Thoracic aorta (tissue), 2 donors: ENCODE data around the gene DUSP6. TPM values are rescaled to one million over a fixed set of nuclear protein-coding genes. Genes with fewer than 3 reads are reported as not detected.

Source experiments
- ATAC-seq: fragments of 150-250 bp; one replicate; pipeline ENCODE4 v1.8.0; 2017; ENCODE audit warnings: low read depth; ENCODE audit not compliant: insufficient number of reproducible peaks, low FRiP score
- DNase-seq: peaks from one replicate; pipeline ENCODE4 v3.0.0-alpha.2; 2020; ENCODE audit warnings: low spot score
- H3K27ac ChIP-seq, 2 donors: fragments of 200-600 bp; sonication (generic); 1 replicate in 1 of 2; 2 replicates in 1 of 2; pipeline ENCODE4 v1.5.1; 2016; ENCODE audit warnings: mild to moderate bottlenecking in 2 of 2, moderate library complexity in 2 of 2
- H3K27me3 ChIP-seq: fragments of 200-600 bp; sonication (generic); replicated peaks from 2 replicates; pipeline ENCODE4 v1.6.0; 2016; ENCODE audit warnings: mild to moderate bottlenecking; ENCODE audit not compliant: insufficient read depth
- H3K36me3 ChIP-seq: fragments of 200-600 bp; sonication (generic); one replicate; pipeline ENCODE4 v1.5.1; 2016
- H3K4me1 ChIP-seq, 2 donors: fragments of 200-600 bp; sonication (generic); 1 replicate in 1 of 2; 2 replicates in 1 of 2; pipeline versions ENCODE4 v1.5.1 to v1.6.0; 2016; ENCODE audit warnings: low read depth in 2 of 2, mild to moderate bottlenecking in 1 of 2; ENCODE audit not compliant: control insufficient read depth in 1 of 2
- H3K4me3 ChIP-seq: fragments of 200-600 bp; sonication (generic); 2 replicates; pipeline ENCODE4 v1.5.1; 2016; ENCODE audit warnings: mild to moderate bottlenecking
- H3K9me3 ChIP-seq: fragments of 200-600 bp; sonication (generic); 2 replicates; pipeline ENCODE4 v1.5.1; 2016
- total RNA-seq, 2 donors: library from RNA; depleted of rRNA; stranded (reverse); fragments of >200 nt; gene quantifications; one replicate each; pipeline versions ENCODE4 v1.1.0 to v1.2.3, GENCODE V29; 2016
- TF ChIP-seq, protein P1 (sequence below): fragments of 200-600 bp; sonication (generic); IDR thresholded peaks from one replicate; pipeline ENCODE4 v1.5.1; 2019; ENCODE audit warnings: antibody characterized with exemption

Gene DUSP6
- total RNA-seq, 2 donors from 2014 or later, result 103 to 147 TPM

DNA sequence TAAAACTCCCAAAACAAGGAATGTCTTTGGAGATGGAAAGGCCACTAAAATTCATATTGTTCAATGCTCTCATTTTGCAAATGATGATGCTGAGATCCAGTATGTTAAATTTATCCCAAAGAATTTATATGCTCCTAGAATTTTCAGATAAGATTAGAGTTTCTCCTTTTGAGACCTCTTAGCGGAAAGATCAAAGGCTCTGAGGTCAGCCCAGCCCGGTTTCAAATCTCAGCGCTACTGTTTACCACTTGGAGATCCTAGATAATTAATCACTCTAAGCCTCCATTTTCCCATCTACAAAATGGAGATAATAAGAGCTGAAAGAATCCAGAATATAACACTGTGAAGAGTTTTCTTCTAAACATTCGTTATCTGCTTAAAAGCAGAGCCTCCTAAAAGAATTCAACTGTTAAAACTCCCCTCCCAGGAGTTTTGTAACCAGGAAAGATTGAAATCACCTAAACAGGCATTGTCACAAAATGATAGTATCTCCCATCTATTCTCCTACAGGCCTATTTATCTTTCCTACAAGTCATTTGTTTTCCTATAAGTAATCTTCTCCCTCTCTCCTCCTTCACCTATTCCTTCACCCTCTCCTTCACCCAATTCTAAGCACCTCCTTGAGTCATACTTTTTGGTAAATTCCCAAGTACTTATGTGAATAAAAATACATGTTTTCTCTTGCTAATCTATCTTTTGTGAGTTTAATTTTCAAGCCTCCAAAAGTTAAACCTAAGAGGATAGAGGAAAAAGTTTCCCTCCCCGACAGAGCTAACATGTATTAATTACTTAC lies 16.7 kb downstream of the DUSP6 start:
- ATAC-seq, result no peak
- H3K36me3 ChIP-seq, result no peaks in the 10 kb centered on the region

DNA sequence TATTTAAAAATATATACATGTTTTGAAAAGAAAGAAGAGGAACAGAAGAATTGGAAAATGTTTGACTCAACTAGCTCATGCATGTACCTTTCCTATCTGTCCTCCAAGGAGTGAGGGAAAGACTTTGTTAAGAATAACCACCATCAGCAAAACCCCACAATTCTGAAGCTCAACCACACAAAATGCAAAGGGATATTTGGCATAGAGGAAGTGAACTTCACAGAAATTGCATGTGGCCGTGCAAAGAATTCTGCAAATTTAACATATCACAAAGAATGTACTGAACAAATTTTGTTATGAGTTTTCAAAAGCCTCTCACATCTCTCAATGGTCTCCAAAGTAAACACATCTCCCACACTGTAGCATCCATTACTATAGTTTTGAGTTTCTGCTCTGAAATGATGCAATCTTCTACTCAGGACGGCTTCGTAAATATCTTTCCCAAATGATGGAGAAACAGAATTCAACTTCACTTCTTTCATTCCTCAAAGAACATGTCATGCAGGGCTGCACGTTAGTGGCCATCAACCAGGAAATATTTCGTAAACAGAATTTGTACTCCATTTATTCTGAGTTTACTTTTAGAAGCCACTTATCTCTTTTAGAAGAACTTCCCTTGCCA lies 17.6 kb downstream of the DUSP6 start:
- peaks cover 5 to 9% of the 10 kb centered on the region in 2 donors for H3K4me1 ChIP-seq
- TF ChIP-seq, protein P1, sequence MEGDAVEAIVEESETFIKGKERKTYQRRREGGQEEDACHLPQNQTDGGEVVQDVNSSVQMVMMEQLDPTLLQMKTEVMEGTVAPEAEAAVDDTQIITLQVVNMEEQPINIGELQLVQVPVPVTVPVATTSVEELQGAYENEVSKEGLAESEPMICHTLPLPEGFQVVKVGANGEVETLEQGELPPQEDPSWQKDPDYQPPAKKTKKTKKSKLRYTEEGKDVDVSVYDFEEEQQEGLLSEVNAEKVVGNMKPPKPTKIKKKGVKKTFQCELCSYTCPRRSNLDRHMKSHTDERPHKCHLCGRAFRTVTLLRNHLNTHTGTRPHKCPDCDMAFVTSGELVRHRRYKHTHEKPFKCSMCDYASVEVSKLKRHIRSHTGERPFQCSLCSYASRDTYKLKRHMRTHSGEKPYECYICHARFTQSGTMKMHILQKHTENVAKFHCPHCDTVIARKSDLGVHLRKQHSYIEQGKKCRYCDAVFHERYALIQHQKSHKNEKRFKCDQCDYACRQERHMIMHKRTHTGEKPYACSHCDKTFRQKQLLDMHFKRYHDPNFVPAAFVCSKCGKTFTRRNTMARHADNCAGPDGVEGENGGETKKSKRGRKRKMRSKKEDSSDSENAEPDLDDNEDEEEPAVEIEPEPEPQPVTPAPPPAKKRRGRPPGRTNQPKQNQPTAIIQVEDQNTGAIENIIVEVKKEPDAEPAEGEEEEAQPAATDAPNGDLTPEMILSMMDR, result no peak
- H3K9me3 ChIP-seq, result no peaks in the 10 kb centered on the region
- no peak overlapping the region for H3K4me3 ChIP-seq
- H3K36me3 ChIP-seq, result no peaks in the 10 kb centered on the region
- H3K27ac ChIP-seq, result no peak overlapping the region
- no peak for DNase-seq
- ATAC-seq, result no peak
- no peaks in the 10 kb centered on the region for H3K27me3 ChIP-seq

More for the DNA sequence above, 16.7 kb downstream of the DUSP6 start:
- Histone ChIP-seq H3K4me1 (peaks cover 5 to 9% of the 10 kb centered on the region in 2 donors), H3K9me3 (no peaks in the 10 kb centered on the region), H3K27me3 (no peaks in the 10 kb centered on the region), H3K27ac (no peak overlapping the region), H3K4me3 (no peak overlapping the region)
- TF ChIP-seq, protein P1, result no peak
- DNase-seq, result no peak

DNA sequence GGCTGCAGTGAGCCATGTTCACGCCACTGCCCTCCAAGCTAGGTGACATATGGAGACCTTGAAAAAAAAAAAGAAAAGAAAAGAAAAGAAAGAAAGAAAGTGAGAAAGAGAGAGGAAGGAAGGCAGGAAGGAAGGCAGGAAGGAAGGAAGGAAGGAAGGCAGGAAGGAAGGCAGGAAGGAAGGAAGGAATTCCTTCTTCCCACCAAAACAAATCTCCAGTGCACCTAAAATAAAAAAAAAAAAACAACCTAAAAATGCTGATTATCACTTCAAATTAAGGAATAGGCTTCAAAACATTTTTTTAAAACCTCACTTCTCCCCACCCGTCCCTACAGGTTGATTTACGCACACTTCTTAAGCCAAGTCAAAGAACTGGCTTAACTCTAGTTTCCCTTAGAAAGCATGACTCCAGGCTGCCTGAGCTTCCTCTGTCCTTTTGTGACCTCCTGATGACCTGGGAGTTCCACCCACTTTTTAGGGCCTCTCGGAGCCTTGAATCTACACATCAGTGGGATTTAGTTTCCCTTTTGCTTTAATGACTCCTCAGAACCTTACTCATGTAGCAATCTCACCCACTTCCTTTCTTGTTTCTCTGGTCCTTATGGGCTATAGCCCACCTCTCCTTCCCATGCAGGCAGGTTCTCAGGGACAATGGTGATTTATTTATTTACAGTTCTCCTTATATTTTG lies 18.6 kb downstream of the DUSP6 start:
- Histone ChIP-seq H3K27ac (no peak overlapping the region), H3K9me3 (no peaks in the 10 kb centered on the region), H3K27me3 (no peaks in the 10 kb centered on the region), H3K4me1 (peaks cover 5 to 9% of the 10 kb centered on the region in 2 donors), H3K36me3 (no peaks in the 10 kb centered on the region), H3K4me3 (no peak overlapping the region)
- TF ChIP-seq, protein P1, result no peak
- no peak for ATAC-seq
- DNase-seq, result no peak

DNA sequence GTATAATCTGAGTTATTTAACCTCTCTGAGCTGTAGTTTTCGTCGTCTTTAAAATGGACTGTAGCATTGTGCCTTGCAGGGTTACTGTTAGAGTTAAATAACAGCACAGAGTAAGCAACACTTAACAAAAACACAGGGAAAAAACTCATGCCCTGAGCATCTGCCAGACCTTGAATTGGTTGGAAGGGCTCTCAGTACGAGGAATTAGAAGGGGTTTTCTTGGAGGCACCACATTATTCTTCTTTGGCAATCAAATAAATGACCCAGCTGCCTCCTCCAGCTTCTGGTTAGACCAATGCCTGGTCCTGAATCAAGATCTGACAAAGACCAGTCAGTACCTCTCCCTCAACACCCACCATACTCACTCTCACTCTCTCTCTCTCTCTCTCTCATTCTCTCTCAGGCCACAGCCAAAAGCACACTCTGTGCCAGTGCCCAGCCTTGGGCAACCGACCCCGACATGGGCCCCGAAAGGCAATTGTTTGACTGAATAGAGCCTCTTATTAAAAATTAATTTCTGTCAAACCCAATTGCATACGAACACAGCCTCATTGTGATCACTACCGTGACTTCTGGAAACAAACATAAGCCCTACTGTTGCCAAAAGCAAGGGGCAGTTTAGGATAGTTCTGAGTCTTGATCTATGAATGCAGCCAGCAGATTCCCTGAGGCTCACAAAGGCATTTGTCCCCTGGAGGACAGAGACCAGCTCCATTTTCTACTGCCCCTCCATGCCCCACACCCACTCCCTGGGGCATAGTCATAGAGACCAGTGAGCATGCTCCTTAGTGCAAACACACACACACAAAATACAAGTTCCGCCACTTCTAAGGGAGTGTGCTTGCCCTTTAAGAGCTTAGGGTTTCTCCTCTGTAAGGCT lies 23.9 kb downstream of the DUSP6 start:
- no peaks in the 10 kb centered on the region for H3K27me3 ChIP-seq
- DNase-seq (no peak), ATAC-seq (no peak)
- H3K36me3 ChIP-seq, result no peaks in the 10 kb centered on the region
- no peaks in the 10 kb centered on the region for H3K9me3 ChIP-seq
- no peak overlapping the region for H3K4me3 ChIP-seq
- H3K4me1 ChIP-seq, result no peaks in the 10 kb centered on the region
- TF ChIP-seq, protein P1, result no peak
- H3K27ac ChIP-seq, result no peak overlapping the region
